ENCODE results near the gene LOXL3.

The LOXL3 gene, protein sequence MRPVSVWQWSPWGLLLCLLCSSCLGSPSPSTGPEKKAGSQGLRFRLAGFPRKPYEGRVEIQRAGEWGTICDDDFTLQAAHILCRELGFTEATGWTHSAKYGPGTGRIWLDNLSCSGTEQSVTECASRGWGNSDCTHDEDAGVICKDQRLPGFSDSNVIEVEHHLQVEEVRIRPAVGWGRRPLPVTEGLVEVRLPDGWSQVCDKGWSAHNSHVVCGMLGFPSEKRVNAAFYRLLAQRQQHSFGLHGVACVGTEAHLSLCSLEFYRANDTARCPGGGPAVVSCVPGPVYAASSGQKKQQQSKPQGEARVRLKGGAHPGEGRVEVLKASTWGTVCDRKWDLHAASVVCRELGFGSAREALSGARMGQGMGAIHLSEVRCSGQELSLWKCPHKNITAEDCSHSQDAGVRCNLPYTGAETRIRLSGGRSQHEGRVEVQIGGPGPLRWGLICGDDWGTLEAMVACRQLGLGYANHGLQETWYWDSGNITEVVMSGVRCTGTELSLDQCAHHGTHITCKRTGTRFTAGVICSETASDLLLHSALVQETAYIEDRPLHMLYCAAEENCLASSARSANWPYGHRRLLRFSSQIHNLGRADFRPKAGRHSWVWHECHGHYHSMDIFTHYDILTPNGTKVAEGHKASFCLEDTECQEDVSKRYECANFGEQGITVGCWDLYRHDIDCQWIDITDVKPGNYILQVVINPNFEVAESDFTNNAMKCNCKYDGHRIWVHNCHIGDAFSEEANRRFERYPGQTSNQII

DNA sequence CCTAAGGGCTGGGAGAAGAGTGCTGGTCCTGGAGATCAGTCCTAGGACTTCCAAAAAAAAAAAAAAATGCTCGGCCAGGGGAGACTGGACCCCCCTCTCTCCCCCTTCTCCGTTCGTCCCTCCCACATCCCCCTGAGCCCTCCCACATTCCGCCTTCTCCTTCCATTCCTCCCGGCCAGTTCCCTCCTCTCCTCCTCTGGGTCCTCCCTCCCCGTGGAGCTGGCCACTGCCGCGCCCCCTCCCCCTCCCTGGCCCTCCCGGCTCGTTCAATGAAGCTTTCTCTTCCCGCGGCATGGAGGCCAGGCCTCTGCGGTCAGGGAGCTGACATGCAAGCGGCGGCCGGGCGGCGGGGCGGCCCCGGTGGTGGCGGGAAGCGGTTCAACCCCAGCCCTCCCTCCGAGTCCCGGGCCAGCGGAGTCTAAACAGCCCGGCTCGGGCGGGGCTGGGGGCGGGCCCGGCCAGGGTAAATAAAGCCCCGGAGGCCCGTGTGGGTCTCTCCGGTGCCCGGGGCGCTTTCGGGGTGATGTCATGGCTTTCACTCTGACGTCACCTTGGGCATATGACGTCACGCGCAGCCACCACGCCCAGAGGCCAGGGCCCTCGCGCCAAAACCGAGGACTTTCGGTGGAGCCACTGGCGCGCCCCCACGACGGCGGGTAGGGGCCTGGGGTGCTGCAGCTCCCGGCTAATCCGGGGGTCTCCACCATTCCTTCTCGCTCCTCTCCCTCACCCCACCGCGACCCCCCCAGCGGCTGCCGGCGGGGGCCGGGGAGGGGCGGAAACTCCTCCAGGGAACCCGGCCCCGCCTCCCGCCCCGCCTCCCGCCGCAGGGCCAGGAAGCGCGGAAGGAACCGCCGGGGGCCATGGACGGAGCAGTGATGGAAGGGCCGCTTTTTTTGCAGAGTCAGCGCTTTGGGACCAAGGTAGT is at the start of gene LOXL3, which contains the start of gene DOK1:
LOXL3 (minus strand) TSS at position 51 of the 928 bp plus-strand sequence. CDS start 1,308 bp downstream, outside the sequence.
DOK1 (plus strand) TSS at position 829 of the 928 bp plus-strand sequence; CDS start at position 864, 35 bp downstream.
- DNase-seq, result peak; percentile 91

DNA sequence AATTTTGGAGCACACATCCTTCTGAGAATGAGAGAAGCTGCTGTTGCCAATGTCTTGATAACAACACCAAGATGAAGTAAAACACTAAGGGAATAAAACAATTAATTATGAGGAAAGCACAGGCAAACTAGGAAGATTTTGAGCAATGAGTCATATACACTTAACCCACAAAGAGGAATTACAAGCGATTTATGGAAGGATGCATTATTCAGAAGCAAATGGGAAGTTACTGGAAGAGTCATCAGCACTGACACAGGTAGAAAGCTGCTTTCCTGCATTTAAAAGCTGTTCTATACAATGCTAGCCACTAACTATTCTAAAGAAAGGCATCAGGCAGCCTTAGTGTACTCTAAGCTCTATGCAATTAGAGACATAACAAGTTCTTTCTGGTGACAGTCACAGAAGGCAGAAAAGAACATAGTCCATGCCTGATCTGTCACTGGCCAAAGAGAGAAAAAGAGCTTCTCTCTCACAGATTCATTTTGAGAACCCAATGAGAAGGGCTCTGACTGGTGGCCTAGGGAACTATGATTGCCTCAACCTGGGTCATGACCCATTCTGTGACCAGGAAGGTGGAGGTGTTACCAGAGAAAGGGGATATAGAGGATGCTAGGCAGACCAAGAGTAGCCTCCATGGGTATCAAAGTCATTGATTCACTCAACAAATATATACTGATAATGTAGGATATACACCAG is 49.0 kb upstream of the LOXL3 start:
- peak; percentile 42 for DNase-seq

DNA sequence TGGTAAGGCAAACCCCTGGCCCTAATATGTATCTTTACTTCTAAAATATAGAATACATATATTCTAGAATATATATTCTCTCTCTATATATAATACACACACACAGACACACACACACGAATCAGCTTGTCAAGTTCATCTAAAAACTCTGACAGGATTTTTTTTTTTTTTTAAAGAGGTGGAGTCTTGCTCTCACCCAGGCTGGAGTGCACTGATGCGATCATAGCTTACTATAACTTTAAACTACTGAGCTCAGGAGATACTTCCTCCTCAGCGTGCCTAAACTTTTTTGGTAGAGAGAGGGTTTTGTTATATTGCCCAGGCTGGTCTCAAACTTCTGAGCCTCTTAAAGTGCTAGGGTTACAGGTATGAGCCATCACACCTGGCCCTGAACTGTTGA is 45.9 kb upstream of the LOXL3 start:
- DNase-seq, result no peak

DNA sequence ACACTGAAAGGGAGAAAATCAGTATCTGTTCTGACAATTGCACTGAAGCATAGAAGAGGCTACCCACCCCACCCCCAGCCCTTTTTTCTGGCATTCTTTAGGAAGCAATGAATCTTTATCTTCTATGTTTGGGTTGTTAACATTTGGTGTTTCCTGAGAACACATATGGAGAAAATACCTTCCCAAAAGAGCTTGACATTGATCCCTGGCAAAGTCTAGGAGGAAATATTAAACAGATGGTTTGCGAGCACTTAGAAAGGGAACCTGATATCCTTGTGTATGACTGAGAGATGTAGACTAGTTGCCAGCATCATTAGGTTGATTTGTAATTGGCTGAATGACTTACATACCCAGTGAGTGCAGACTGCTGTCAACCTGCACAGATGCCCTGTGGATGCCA is 43.7 kb upstream of the LOXL3 start:
- DNase-seq, result no peak

DNA sequence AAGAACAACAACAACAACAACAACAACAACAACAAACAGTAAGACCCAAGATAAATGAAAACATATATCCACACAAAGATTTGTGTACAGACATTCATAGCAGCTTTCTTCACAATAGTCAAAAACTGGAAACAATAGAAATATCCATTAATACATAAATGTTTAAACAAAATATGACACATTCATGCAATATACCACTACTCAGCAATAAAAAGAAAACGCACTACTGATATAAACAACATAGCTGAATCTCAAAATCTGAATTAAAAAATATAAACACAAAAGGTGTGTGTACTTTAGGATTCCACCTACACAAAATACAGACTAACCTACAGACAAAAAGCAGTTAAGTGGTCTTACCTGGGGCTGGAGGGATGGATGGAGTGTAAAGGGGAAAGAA is 42.8 kb upstream of the LOXL3 start:
- no peak for DNase-seq

DNA sequence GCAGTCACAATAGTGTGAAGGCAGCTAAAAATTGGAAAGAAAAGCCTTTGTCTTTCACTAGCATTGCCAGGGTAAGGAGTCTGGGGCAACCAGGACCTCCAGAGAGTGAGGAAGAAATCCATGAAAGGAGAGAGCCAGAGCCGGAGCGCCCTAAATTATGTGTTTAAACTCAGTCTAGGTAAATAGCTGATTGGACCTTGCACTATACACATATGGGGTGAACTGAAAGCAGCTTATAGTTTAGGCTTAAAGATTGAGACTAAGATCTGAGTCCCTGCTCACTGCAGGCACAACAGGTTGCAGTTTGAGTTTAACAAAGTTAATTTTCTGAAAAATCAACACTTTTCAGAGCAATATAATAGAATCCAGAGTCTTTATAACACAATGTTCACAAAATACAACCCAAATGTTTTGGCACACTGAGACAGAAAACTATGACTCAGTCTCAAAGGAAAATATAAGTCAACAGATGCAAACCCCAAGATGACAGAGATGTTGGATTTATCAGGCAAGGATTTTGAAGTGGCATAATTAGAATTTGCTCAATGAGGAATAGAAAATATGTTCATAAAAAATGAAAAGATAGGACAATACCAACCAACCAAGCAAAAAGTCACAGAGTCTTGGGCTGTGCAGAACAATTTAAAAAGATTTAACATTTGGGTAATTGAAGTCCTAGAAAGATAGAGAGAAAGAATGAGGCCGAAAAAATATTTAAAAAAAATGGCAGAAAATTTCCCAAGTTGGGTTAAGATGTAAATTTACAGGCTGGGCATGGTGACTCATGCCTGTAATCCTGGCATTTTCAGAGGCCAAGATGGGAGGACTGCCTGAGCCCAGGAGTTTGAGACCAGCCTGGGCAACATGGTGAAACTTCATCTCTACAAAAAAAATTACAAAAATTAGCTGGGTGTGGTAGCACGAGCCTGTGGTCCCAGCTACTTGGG is 40.4 kb upstream of the LOXL3 start:
- no peak for DNase-seq

DNA sequence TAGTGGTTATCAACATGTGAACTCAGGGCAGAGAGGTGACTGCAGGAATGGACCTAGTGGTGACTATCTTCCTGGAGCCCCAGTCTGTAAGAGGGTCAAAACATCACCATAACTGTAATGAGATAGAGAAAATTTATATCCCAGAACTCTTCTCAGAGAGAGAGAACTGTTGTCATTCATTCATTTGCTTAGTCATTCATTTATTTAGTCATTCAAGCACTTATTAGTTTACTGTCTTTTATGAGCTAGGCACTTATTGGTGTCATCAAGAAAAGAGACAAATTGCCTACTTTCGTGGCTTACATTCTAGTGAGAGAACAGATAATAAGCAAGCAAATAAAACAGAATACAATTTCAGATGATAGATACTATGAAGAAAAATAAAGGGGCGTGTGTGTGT is 34.9 kb upstream of the LOXL3 start:
- no peak for DNase-seq

DNA sequence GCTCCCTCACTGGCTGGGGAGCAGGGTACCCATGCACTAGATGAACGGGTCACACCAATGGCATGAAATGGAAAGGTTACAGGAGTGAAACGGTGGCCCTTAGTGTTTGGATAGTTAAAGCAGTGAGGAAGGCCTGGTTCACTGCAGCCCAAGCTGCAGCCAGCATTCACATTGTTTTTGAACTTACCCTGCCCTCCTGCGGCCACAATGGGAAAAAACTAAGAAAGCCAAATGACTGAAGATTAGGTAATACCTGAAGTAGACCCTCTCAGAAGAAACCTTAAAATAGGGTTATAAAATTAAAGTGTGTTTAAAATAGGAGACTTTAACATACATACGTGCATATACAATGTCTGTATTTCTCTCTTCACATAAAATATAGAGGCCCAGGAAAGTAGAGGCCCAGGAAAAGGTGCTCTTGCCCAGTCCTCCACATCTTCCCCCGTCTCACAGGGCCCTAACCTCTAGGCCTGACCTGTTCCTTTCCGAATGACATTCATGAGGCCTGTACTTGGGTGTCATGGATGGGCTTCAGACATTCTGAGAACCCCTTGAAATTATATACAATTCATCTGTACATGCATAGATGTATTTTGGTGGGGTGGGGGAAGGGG is 34.0 kb upstream of the LOXL3 start:
- DNase-seq, result peak; percentile 79

DNA sequence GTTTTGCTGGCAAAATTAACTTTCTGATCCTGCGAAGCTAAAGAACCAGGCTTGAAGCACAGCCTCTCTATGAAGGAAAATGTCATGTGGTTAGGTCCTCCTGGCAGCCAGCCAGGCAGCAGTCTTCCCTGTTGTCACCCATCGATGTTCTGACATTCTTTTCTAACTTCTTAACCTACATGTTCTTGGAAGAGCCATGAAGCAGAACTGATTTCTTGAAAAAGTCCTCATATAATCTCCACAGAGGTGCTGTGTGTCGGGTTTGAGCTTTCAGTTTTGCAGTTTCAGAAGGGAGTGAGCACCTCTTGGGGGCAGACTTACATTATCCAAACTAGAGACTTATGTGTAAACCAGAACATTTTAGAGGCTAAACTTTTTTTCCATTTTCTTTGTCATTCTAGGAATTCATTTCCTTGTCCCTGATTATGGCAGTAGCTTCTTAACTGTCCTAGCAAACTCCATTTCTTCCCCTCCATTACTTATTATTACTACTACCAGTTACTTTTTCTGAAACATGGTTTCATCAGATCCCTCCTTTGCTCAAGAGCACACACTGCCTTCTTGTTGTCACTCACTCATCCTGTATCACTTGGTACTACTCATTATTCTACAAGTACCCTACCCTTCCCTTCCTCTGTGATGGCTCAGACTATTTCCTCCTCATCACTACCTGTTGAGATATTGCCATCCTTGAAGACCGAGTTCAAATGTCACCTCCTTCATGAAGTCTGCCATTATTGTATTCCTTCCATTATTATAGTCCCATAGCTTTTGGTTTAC is 31.9 kb upstream of the LOXL3 start:
- DNase-seq, result peak; percentile 56

DNA sequence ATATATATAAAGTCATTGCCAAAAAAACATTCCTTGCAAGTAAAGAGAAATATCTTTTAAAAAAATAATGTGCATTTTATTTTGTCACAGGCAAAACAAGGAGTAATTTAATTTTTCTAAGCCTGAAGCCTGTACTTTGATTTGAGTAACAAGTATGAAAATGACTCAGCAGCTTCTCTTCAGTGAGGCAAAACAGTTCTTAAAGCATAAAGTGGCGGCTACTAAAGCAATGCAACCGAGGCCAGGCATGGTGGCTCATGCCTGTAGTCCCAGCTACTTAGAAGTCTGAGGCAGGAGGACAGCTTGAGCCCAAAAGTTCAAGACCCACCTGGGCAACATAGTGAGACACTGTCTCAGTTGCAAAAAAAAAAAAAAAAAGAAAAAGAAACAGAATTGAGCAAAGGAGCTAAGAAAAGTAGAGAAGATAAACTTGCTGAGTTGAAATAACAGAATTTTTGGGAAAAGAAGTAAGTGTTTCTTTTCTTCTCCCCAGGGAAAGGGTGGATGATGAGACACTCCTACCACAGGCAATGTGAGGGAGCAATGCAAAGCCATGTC is 30.4 kb upstream of the LOXL3 start:
- DNase-seq, result peak; percentile 88

DNA sequence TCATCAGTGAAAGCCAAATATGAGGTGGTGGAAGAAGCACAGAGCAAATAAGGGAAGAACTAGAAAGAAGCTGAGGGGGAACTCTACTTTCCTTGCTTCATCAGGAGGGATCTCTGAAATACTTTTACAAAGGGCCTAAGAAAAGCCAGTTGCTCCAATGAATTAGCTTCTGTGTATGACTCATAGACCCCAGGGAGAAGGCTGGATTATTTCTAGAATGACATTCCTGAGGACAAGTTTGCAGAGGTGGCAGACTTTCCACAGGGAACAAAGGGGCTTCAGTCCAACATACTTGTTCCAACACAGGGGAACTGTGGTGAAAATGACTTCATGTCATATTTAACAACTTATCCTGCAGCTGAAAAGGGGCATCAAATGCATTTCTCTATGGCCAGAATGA is 29.8 kb upstream of the LOXL3 start:
- no peak for DNase-seq

DNA sequence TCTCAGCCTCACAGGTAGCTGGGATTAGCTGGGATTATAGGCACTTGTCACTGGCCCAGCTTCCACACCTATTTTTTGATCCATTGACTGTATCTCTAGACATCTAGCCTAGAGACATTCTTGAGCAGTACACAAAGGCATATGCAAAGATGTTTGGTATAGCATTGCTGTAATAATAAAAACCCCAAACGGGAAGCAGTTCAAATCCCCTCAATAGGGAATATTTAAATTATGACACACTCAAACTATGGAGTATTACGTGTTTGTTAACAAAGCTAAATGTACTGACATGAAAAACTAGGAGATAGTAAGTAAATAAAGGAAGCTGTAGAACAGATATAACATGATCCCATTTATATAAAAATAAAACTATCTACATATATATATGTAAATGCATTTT is 28.4 kb upstream of the LOXL3 start:
- DNase-seq, result no peak

DNA sequence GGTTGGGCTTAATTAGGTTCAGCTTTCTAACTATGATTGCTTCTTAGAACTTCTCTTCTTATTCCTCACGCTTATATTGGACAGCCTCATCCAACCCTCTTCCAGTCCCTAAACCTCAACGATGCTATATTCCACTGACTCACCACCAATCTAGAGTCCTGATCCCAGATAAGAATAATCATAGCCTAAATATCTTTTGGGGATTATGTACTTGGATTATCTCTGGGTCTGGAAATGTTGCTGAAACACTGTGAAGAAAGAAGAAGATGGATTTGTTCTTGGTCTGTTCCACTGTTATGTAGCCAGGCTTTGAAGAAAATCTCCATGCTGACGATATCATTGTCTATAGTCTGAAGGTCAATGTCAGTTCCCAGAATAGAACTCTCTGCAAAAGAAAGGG is 27.7 kb upstream of the LOXL3 start:
- DNase-seq, result no peak

DNA sequence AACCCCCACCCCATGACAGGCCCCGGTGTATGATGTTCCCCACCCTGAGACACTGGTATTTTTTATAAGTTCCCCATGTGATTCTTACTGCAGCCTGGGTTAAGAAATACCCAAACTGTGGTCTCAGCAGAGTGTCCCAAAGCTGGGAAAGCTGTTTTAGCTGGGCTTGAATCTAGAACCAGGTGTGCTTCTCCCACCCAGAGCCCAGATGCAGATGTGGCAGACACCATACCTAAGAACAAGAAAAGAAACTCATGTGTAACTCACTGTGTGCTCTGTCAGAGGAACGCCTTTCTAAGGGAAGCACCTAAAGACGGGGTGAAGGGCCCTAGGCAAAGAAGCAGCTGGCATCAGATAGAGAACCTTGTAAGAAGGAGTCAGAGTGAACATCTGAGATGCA is 24.7 kb upstream of the LOXL3 start:
- DNase-seq, result no peak

DNA sequence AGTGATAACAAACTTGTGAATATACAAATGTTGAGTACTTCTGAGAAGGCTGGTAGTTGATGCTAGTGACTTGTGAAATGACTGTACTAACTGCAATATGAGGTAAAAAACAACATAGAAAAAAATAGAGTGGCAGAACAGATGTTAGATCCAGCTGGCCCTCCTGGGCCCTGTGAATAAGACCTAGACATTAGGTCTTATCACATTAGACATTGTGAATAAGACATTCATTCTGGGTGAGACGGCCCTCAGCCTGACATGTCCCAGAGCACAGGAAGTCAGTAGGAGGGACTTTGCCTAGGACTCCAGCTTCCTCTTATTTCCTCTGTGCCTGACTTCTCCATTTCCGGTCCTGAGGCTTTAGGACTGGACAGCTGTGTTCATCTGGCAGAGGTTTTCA is 23.7 kb upstream of the LOXL3 start:
- DNase-seq, result peak; percentile 65

DNA sequence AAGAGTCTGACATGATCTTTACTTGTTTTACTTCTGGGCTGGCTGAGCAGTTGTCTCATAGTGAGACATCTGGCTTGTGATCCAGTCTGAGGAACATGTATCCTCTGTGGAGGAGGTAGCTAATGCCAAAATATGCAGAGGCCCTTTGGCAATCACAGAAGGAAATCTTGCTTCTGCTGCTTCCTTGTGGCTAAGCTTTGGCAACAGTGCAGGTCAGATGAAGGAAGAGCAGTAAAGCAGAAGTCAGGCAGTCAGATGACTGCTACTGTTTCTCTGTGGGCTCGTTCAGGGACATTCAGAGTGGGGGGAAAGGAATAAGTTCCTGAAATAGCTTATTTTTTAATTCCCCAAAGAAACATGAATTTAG is 23.1 kb upstream of the LOXL3 start:
- DNase-seq, result no peak

DNA sequence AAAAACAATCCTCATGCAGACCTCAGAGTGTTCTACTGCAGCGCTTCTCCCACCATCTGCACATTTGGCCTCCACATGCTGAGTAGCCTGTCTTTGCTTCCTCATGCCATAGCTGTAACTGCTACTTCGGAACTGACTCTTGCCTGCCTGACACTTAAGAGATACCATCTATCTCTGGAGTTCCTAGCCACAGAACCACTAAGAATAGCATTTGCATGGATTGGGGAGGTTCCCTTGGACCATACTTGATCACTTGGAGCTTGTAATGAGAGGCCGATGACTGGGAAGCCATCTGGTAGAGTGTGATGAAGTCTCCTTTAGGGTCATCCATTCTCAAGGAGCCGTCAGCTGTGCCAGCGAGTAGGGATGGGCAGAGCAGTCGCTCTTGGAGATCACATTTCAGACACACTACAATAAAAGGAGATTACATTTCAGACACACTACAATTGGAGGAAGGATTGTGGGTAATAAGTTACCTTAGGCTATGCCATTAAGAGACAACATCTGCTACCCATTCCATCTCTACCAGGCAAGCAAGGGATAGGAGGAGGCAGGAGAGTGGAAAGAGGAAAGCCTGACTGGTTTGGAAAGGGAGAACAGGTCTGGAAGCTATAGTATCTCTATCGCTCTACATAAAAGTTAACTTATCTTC is 22.6 kb upstream of the LOXL3 start:
- DNase-seq, result no peak

DNA sequence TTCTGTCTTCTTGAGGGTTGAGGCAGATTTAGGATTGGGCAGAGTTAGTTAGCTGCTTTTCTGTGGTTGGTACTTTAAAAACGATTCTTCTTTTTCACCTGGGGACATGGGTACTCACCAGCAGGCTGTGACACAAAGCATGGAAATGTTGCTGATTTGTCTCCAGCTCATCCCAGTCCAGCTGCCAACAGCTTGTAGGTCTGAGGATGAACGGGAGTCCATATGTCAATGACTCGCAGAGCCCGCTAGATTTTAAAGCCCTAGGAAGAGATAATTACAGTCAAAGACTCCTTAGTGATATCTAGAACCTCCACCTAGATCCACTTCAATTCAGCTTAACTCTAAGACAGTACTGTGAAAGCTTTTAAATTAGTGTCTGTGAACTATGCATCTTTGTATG is 21.6 kb upstream of the LOXL3 start:
- no peak for DNase-seq
